K562 (cell line): ENCODE data around the gene CREB3L2.

Source experiments
- EP300 ChIP-seq: IDR thresholded peaks from 2 replicates; pipeline ENCODE4 v1.6.1; 2012; ENCODE audit warnings: low read length, improper control_type of control experiment
- EZH2 ChIP-seq: IDR thresholded peaks from 2 replicates; pipeline ENCODE4 v1.6.1; 2012; ENCODE audit warnings: low read depth, mild to moderate bottlenecking, inconsistent platforms, low read length, borderline replicate concordance
- RNF219 ChIP-seq: fragments of 250-450 bp; sonication (Bioruptor Pico); IDR thresholded peaks from 2 replicates; pipeline ENCODE4 v1.5.0; 2022; ENCODE audit warnings: mild to moderate bottlenecking
- SP2 ChIP-seq: IDR thresholded peaks from 2 replicates; pipeline ENCODE4 v1.6.1; 2011; ENCODE audit warnings: mild to moderate bottlenecking, low read depth, low read length, moderate library complexity; ENCODE audit not compliant: poor library complexity, severe bottlenecking; ENCODE audit errors: extremely low read depth

GRCh38 chr7:137829337-137829992, 172.4 kb downstream of the CREB3L2 start:
- TF ChIP-seq SP2 = no peak
- no peak for TF ChIP-seq EZH2
- no peak for TF ChIP-seq EP300
- no peak for TF ChIP-seq RNF219 (CRISPR knock-in tag)
